GM12878 (cell line): Measurements from ENCODE around the gene RHOG. TPM values are rescaled to one million over a fixed set of nuclear protein-coding genes. Genes with fewer than 3 reads are reported as not detected.

Experiments used
- ATF2 ChIP-seq: IDR thresholded peaks from 2 replicates; pipeline ENCODE4 v1.6.1; 2012; ENCODE audit warnings: low read length, inconsistent platforms
- ATF3 ChIP-seq: IDR thresholded peaks from 2 replicates; pipeline ENCODE4 v1.6.1; 2011; ENCODE audit warnings: low read depth, mild to moderate bottlenecking, low read length, moderate library complexity, borderline replicate concordance; ENCODE audit errors: extremely low read depth
- BRCA1 ChIP-seq: IDR thresholded peaks from 2 replicates; pipeline ENCODE4 v1.6.1; 2011; ENCODE audit warnings: low read depth, low read length, improper control_type of control experiment
- CBFB ChIP-seq: IDR thresholded peaks from 2 replicates; pipeline ENCODE4 v1.6.1; 2016; ENCODE audit warnings: antibody characterized with exemption, low read depth
- CHD2 ChIP-seq: IDR thresholded peaks from 2 replicates; pipeline ENCODE4 v1.6.1; 2011; ENCODE audit warnings: low read depth, low read length, improper control_type of control experiment, borderline replicate concordance
- CHD4 ChIP-seq: fragments of 200-600 bp; sonication (generic); IDR thresholded peaks from 2 replicates; pipeline ENCODE4 v1.6.1; 2016; ENCODE audit warnings: mild to moderate bottlenecking
- HSF1 ChIP-seq: fragments of 150-350 bp; IDR thresholded peaks from 2 replicates; pipeline ENCODE4 v1.6.1; 2014; ENCODE audit warnings: mild to moderate bottlenecking, low read depth, low read length
- IKZF2 ChIP-seq, 2 experiments: fragments of 450-650 bp; IDR thresholded peaks; 2 replicates each; pipeline ENCODE4 v1.6.1; 2017; ENCODE audit warnings: mild to moderate bottlenecking in 2 of 2, moderate library complexity in 2 of 2
- KLF5 ChIP-seq: fragments of 450-650 bp; IDR thresholded peaks from 2 replicates; pipeline ENCODE4 v1.6.1; 2014; ENCODE audit warnings: mild to moderate bottlenecking; ENCODE audit not compliant: partially characterized antibody
- MXI1 ChIP-seq: fragments of 150-350 bp; IDR thresholded peaks from 2 replicates; pipeline ENCODE4 v1.6.1; 2011; ENCODE audit warnings: low read depth, mild to moderate bottlenecking, inconsistent platforms, low read length, improper control_type of control experiment
- MYC ChIP-seq: IDR thresholded peaks from 2 replicates; pipeline ENCODE4 v1.6.1; 2011; ENCODE audit warnings: mild to moderate bottlenecking, low read length, moderate library complexity, inconsistent platforms; ENCODE audit not compliant: insufficient read depth, insufficient replicate concordance, insufficient read length, severe bottlenecking
- NBN ChIP-seq: fragments of 450-650 bp; IDR thresholded peaks from 2 replicates; pipeline ENCODE4 v1.6.1; 2016
- NFYB ChIP-seq: IDR thresholded peaks from 2 replicates; pipeline ENCODE4 v1.6.1; 2011; ENCODE audit warnings: low read depth, mild to moderate bottlenecking, low read length, improper control_type of control experiment, moderate library complexity; ENCODE audit not compliant: insufficient read depth
- PBX3 ChIP-seq: IDR thresholded peaks from 2 replicates; pipeline ENCODE4 v1.6.1; 2011; ENCODE audit warnings: mild to moderate bottlenecking, low read depth, low read length, moderate library complexity; ENCODE audit not compliant: insufficient replicate concordance
- SKIL ChIP-seq: fragments of 450-650 bp; IDR thresholded peaks from 2 replicates; pipeline ENCODE4 v1.6.1; 2017; ENCODE audit warnings: mild to moderate bottlenecking, low read depth, inconsistent platforms; ENCODE audit not compliant: poor library complexity, severe bottlenecking
- SPI1 ChIP-seq: IDR thresholded peaks from 2 replicates; pipeline ENCODE4 v1.6.1; 2011; ENCODE audit warnings: low read depth, mild to moderate bottlenecking, low read length, moderate library complexity, borderline replicate concordance; ENCODE audit not compliant: insufficient read depth
- STAT1 ChIP-seq: fragments of 450-650 bp; conservative IDR thresholded peaks from 2 replicates; pipeline ENCODE4 v1.6.1; 2014; ENCODE audit warnings: antibody characterized with exemption, mild to moderate bottlenecking
- SUZ12 ChIP-seq: fragments of 200-600 bp; sonication (generic); IDR thresholded peaks from one replicate; pipeline ENCODE4 v1.6.1; 2018; ENCODE audit warnings: antibody characterized with exemption, mild to moderate bottlenecking; ENCODE audit not compliant: unreplicated experiment
- YY1 ChIP-seq: IDR thresholded peaks from 2 replicates; pipeline ENCODE4 v1.6.1; 2011; ENCODE audit warnings: low read depth, mild to moderate bottlenecking, low read length
- ZBTB33 ChIP-seq: fragments of 450-650 bp; IDR thresholded peaks from 2 replicates; pipeline ENCODE4 v1.6.1; 2017; ENCODE audit warnings: mild to moderate bottlenecking
- ZNF217 ChIP-seq: fragments of 450-650 bp; IDR thresholded peaks from 2 replicates; pipeline ENCODE4 v1.6.1; 2017; ENCODE audit warnings: antibody characterized with exemption, mild to moderate bottlenecking
- polyA plus RNA-seq, 11 experiments: library from polyadenylated mRNA; depleted of rRNA in 4 of 11; unstranded in 6 of 11; stranded (reverse) in 5 of 11; fragments of >200 nt; fragmentation: Nextera tagmentation in 4 of 11; fragmentation: Illumina TruSeq in 1 of 11; extraction: Ambion mirVana in 4 of 11; extraction: Trizol in 1 of 11; gene quantifications; 1 replicate in 1 of 11; 2 replicates in 10 of 11; pipeline versions ENCODE4 v1.2.1 to v1.2.3, GENCODE V29; 2011 to 2016; ENCODE audit warnings: inconsistent platforms in 2 of 11, missing spikeins in 2 of 11, low read depth in 1 of 11
- total RNA-seq, 4 experiments: library from RNA; depleted of rRNA in 3 of 4; stranded (reverse); fragments of >200 nt in 3 of 4; fragmentation: Illumina TruSeq in 1 of 4; extraction: Trizol in 1 of 4; gene quantifications; 2 replicates each; pipeline versions ENCODE4 v1.2.1 to v1.2.3, GENCODE V29; 2013 to 2021

The RHOG gene
- total and polyA plus RNA-seq, 10 of the 15 experiments (the other 5 are each of a cell fraction or from before 2014, with no cell fraction given), result 16.0 to 172 (median 94.8) TPM

GRCh38 chr11:3879216-3879966 lies 38.6 kb upstream of the RHOG start (continued):
- TF ChIP-seq HSF1 (no peak), NFYB (peak; percentile 33; the same call in 1 of the 2 replicates), STAT1 (no peak), BRCA1 (no peak), MYC (no peak), CHD2 (no peak), CBFB (no peak), ATF3 (no peak), KLF5 (peak; percentile 27), ZNF217 (peak; percentile 84; the same call in 1 of the 2 replicates), SPI1 (peak; percentile 28; the same call in 1 of the 2 replicates), SKIL (peak; percentile 71), ATF2 (peak; percentile 49; the same call in 1 of the 2 replicates), YY1 (no peak), PBX3 (peak; percentile 66), NBN (peak; percentile 80), IKZF2 (IDR thresholded peaks at IDR 0.05) (peak; percentile 82 to 84), MXI1 (no peak; the same call in 1 of the 2 replicates), SUZ12 (no peak), ZBTB33 (no peak), CHD4 (no peak)
